NCI-H510A (cell line): ENCODE results near the gene YWHAH.
"Not testable (repeated sequence)": the region's sequence is repeated elsewhere in the genome, so short reads cannot be mapped to it uniquely, and the experiment has no call there.

Experiments
- DNase-seq: peaks from one replicate; lab custom pipeline; 2025; lab: John Stamatoyannopoulos, UW

Gene YWHAH

DNA sequence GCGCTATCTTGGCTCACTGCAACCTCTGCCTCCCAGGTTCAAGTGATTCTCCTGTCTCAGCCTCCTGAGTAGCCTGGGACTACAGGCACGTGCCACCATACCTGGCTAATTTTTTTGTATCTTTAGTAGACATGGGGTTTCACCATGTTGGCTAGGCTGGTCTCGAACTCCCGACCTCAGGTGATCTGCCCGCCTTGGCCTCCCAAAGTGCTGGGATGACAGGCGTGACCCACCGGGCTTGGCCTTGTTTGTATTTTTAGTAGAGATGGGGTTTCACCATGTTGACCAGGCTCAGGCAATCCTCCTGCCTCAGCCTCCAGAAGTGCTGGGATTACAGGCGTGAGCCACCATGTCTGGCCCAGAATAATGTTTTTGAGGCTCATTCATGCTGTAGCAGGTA lies 37.6 kb downstream of the YWHAH start:
- not testable (repeated sequence) for DNase-seq

DNA sequence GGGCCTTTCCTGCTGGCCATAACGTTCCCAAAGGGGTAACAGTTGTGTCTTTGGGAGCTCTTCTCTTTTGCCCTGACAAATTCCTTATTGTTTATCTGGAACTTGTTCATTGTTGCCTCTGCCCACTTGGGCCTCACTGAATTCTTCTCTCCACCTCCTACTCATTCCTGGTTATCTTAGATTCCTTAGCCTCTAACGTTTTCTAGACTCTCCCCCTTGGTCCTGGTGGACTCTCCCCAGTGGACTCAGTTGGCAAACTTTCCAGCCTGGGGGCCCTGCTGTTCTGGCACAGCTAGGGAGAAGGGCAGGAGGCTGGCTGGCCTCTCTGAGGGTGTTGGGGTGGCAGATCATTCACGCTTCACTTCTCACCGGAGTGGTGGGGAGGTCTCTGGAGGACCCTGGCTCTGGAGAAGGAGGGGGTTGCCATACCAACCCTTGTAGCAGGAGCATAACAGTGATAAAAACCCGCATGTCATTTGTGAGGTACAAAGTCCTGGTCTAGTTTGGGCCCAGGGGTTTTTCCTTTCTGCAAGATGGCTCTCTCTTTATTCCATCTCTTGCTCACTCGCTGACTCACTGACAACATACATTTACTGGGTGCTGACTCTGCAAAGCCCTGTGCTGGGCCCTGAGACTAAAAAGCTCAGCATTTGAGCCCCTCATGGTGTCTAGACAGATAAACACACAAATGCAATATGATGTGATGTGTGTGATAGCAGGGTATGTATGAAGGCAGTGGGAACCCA lies 39.7 kb downstream of the YWHAH start:
- no peak for DNase-seq

DNA sequence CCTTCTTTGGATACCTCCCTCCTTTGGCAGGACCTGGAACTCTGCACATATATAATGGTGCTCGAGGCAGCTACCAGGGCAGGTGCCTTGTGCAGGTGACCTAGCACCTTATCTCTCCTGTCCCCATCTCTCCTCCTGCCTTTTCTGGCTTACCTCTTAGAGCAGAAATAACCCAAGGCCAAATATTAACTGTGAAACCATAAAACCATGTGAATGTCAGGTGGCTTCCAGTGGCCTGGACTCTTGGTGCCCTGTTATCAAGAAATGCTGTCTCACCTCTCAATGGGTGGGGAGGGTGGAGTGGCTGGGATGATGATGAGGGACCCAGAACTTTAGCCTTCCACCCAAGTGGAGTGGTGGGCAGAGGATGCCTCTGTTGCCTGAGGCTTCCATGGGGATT lies 42.9 kb downstream of the YWHAH start:
- DNase-seq = no peak

DNA sequence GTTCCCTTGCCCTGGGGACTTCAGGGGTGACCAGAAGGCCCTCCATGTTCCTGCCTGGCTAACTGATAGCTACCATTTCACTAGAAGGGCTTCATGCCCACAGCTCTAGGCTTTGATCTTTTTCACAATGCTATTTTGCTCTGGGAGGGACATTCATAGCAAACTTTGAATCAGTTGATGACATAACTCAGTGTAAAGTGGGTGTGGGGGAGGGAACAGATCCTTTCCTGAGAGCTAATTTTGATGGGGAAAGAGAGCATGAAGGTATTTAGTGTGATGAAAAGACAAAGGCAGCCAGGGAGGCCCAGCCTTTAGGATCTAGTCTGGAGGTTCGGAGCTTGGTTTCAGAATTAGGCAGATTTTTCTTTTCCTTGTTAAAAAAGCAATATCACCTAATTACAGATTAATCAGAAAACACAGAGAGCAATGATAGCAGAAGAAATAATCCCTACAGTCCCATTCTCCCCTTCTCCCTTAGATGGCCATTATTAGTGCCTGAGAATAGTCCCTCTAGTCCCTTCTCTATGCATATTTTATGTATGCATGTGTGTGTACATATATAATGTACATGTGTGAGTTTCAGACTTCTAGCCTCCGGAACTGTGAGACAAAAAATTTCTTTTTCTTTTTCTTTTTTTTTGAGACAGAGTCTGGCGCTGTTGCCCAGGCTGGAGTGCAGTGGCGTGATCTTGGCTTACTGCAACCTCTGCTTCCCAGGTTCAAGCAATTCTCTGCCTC lies 46.9 kb downstream of the YWHAH start:
- DNase-seq = no peak

- no peak for DNase-seq
Measured at GRCh38 chr22:31995046-31995445, 50.7 kb downstream of the YWHAH start.

DNA sequence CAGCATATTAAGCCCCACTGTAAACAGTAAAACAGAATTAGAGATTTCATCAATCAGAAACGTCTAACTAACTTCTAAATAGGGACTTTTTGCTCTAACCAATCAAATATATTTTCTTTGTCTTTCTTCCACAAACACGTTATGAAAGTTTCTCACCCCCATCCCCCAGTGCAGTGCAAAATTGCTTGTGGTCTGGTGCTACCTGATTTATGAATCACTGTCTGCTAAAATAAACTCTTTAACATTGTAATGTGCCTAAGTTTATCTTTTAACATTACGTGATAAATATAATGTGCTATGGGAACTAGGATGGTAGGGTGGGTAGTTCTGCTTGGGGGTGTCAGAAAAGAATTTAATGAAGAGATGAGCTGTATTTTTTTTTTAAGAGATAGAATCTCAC lies 51.5 kb downstream of the YWHAH start:
- no peak for DNase-seq

- no peak for DNase-seq
Measured at GRCh38 chr22:31998784-31999385, 54.5 kb downstream of the YWHAH start.

GRCh38 chr22:32000181-32000580 lies 55.8 kb downstream of the YWHAH start:
- DNase-seq = no peak

DNA sequence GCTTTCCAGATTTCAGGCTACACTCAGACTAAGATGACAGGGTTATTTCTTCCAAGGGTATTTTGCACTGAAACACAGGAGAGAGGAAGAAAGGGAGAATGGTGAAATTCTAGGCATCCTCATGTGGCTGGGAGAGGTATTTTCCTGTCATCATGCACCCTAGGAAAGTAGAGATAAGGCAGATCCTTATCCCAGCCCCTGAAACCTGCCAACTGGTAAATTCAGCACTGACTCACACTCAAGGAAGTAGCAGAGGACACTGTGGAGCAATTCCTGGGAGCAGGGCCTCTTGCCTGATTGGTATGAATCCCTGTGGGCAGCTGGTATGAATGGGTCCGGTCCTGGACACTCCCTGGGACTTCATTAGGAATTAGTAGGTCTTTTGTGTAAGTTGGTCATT lies 61.1 kb downstream of the YWHAH start:
- no peak for DNase-seq
